HG03354 (cell line): ENCODE data around the gene UGT1A10.

Experiments
- ATAC-seq: cut with Tn5 transposase; IDR thresholded peaks from one replicate; pipeline ENCODE4 v1.9.1; 2021; ENCODE audit warnings: mild to moderate bottlenecking; ENCODE audit not compliant: unreplicated experiment, poor library complexity, severe bottlenecking

UGT1A10 gene

GRCh38 chr2:233816771-233817170 lies 180.5 kb downstream of the UGT1A10 start:
- ATAC-seq: no peak

GRCh38 chr2:233817361-233817911 lies 181.2 kb downstream of the UGT1A10 start:
- ATAC-seq: no peak

GRCh38 chr2:233817995-233818638 lies 181.9 kb downstream of the UGT1A10 start:
- no peak for ATAC-seq

GRCh38 chr2:233818639-233819621 lies 182.7 kb downstream of the UGT1A10 start:
- ATAC-seq: no peak

GRCh38 chr2:233819884-233820773 lies 183.9 kb downstream of the UGT1A10 start:
- ATAC-seq: no peak

DNA sequence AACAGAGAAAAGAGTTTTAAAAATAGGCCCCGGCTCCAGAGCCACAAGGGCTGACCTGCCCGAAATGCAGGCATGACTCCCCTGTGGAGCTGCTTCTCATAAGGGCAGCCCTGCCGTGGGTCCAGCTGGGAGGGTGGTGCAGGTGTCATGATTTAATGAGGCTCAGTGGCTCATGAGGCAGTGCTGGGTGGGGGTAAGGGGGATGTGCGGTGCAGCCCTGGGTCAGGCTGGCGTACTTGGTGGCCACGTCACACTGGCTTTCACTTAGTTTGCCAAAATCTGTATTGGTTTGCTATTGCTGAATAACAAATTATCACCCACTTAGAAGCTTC lies 184.5 kb downstream of the UGT1A10 start:
- no peak for ATAC-seq

- no peak for ATAC-seq
These were observed 184.9 kb downstream of the UGT1A10 start for GRCh38 chr2:233821196-233821595.

GRCh38 chr2:233821709-233822100 lies 185.5 kb downstream of the UGT1A10 start:
- no peak for ATAC-seq

- no peak for ATAC-seq
These were observed 186.0 kb downstream of the UGT1A10 start for GRCh38 chr2:233822101-233822771.
